Endodermal cell (in vitro differentiated cells): ENCODE measurements around the gene EIPR1. TPM values are rescaled to one million over a fixed set of nuclear protein-coding genes. Genes with fewer than 3 reads are reported as not detected.
"Not testable (repeated sequence)": the region's sequence is repeated elsewhere in the genome, so short reads cannot be mapped to it uniquely, and the experiment has no call there.

Experiments
- DNase-seq: peaks from one replicate; pipeline ENCODE4 v3.0.0-alpha.2; 2017
- H3K27ac ChIP-seq: 2 replicates; pipeline ENCODE4 v1.5.1; 2013; ENCODE audit warnings: mild to moderate bottlenecking, low read depth, low read length, moderate library complexity
- H3K27me3 ChIP-seq: 2 replicates; pipeline ENCODE4 v1.6.1; 2013; ENCODE audit warnings: mild to moderate bottlenecking, low read length, moderate library complexity; ENCODE audit not compliant: insufficient read depth, control insufficient read depth, poor library complexity, severe bottlenecking
- H3K36me3 ChIP-seq: 2 replicates; pipeline ENCODE4 v1.7.0; 2013; ENCODE audit warnings: mild to moderate bottlenecking, low read length, moderate library complexity; ENCODE audit not compliant: control insufficient read depth, insufficient read depth
- H3K4me1 ChIP-seq: one replicate; pipeline ENCODE4 v1.7.0; 2013; ENCODE audit warnings: low read length; ENCODE audit not compliant: control insufficient read depth, insufficient read depth
- H3K4me3 ChIP-seq: 2 replicates; pipeline ENCODE4 v1.5.1; 2013; ENCODE audit warnings: mild to moderate bottlenecking, low read length, moderate library complexity
- H3K9ac ChIP-seq: 2 replicates; pipeline ENCODE4 v1.6.1; 2013; ENCODE audit warnings: mild to moderate bottlenecking, low read length, moderate library complexity; ENCODE audit not compliant: poor library complexity, severe bottlenecking; ENCODE audit errors: extremely low read depth
- H3K9me3 ChIP-seq: 2 replicates; pipeline ENCODE4 v1.6.1; 2013; ENCODE audit warnings: mild to moderate bottlenecking, low read length, moderate library complexity; ENCODE audit not compliant: control insufficient read depth
- H3K27ac Mint-ChIP-seq: 2 replicates; pipeline ENCODE4 v1.8.0; 2020; ENCODE audit warnings: mixed read lengths
- H3K27me3 Mint-ChIP-seq: 2 replicates; pipeline ENCODE4 v1.8.0; 2021; ENCODE audit warnings: mild to moderate bottlenecking, mixed read lengths; ENCODE audit not compliant: insufficient read depth
- H3K36me3 Mint-ChIP-seq: 2 replicates; pipeline ENCODE4 v1.8.0; 2020; ENCODE audit warnings: low read depth, mixed read lengths
- H3K4me1 Mint-ChIP-seq: 2 replicates; pipeline ENCODE4 v1.8.0; 2020; ENCODE audit warnings: mixed read lengths
- H3K4me3 Mint-ChIP-seq: 2 replicates; pipeline ENCODE4 v1.8.0; 2020; ENCODE audit warnings: mild to moderate bottlenecking, moderate library complexity, mixed read lengths
- H3K9me3 Mint-ChIP-seq: 2 replicates; pipeline ENCODE4 v1.8.0; 2020; ENCODE audit warnings: mild to moderate bottlenecking, mixed read lengths
- CTCF ChIP-seq: fragments of 200-600 bp; sonication (generic); conservative IDR thresholded peaks from 2 replicates; pipeline ENCODE4 v1.5.0; 2021; ENCODE audit warnings: antibody characterized with exemption, mild to moderate bottlenecking
- WGBS, 2 experiments: methylation state at CpG; one replicate each; pipeline versions ENCODE4 v1.1.5 to v1.1.7; 2013; ENCODE audit warnings: missing lambda C conversion rate in 2 of 2, mixed read lengths in 1 of 2; ENCODE audit not compliant: insufficient coverage in 1 of 2, insufficient read length in 1 of 2; 5-methylcytosine and 5-hydroxymethylcytosine counted together
- total RNA-seq, 2 donors: library from RNA; stranded (reverse); fragmentation: NEBNext Ultra II Directional in 1 of 2; extraction: Animal tissue kit (Norgen Biotek cat#: 25700) in 1 of 2; gene quantifications; 2 replicates in 1 of 2; 3 replicates in 1 of 2; pipeline ENCODE4 v1.2.1, GENCODE V29; 2021

EIPR1 gene
- total RNA-seq, 2 donors from 2014 or later, result 30.1 to 36.8 TPM

GRCh38 chr2:3183766-3184165, 193.9 kb downstream of the EIPR1 start:
- no peak overlapping the region for H3K9ac ChIP-seq
- no peaks in the 10 kb centered on the region for H3K27me3 ChIP-seq
- H3K4me3 ChIP-seq, result no peak overlapping the region
- no peak overlapping the region for H3K27ac ChIP-seq
- Mint-ChIP-seq H3K4me3 (no peak overlapping the region), H3K4me1 (no peaks in the 10 kb centered on the region), H3K27me3 (no peaks in the 10 kb centered on the region), H3K27ac (no peak overlapping the region), H3K36me3 (peaks cover 22% of the 10 kb centered on the region), H3K9me3 (no peaks in the 10 kb centered on the region)
- no peaks in the 10 kb centered on the region for H3K36me3 ChIP-seq
- 92 to 100% methylated on average over 1 to 10 of the region's 10 CpGs for WGBS, 2 experiments
- no peak for TF ChIP-seq CTCF
- no peaks in the 10 kb centered on the region for H3K9me3 ChIP-seq
- DNase-seq, result no peak
- H3K4me1 ChIP-seq, result no peaks in the 10 kb centered on the region

GRCh38 chr2:3182848-3183247, 194.8 kb downstream of the EIPR1 start:
- DNase-seq, result no peak
- Histone ChIP-seq H3K36me3 (no peaks in the 10 kb centered on the region), H3K9me3 (no peaks in the 10 kb centered on the region), H3K9ac (no peak overlapping the region), H3K4me3 (no peak overlapping the region), H3K4me1 (no peaks in the 10 kb centered on the region), H3K27ac (no peak overlapping the region), H3K27me3 (no peaks in the 10 kb centered on the region)
- Mint-ChIP-seq H3K27ac (no peak overlapping the region), H3K36me3 (peaks cover 18% of the 10 kb centered on the region), H3K4me3 (no peak overlapping the region), H3K9me3 (no peaks in the 10 kb centered on the region), H3K4me1 (no peaks in the 10 kb centered on the region), H3K27me3 (no peaks in the 10 kb centered on the region)
- WGBS, 2 experiments, result 100% methylated on average over 1 of the region's 2 CpGs; no CpG with 5 or more reads in 1 of the 2 experiments
- no peak for TF ChIP-seq CTCF

- Mint-ChIP-seq H3K36me3 (peaks cover 20% of the 10 kb centered on the region), H3K4me1 (no peaks in the 10 kb centered on the region), H3K27me3 (no peaks in the 10 kb centered on the region), H3K27ac (no peak overlapping the region), H3K4me3 (no peak overlapping the region), H3K9me3 (no peaks in the 10 kb centered on the region)
- no peaks in the 10 kb centered on the region for H3K36me3 ChIP-seq
- no peak for DNase-seq
- 92 to 93% methylated on average over 19 to 24 of the region's 24 CpGs for WGBS, 2 experiments
- no peaks in the 10 kb centered on the region for H3K27me3 ChIP-seq
- no peak overlapping the region for H3K9ac ChIP-seq
- no peaks in the 10 kb centered on the region for H3K4me1 ChIP-seq
- no peaks in the 10 kb centered on the region for H3K9me3 ChIP-seq
- H3K4me3 ChIP-seq, result no peak overlapping the region
- no peak overlapping the region for H3K27ac ChIP-seq
- no peak for TF ChIP-seq CTCF
These were observed 196.1 kb downstream of the EIPR1 start for GRCh38 chr2:3181416-3182010.

GRCh38 chr2:3180909-3181221, 196.8 kb downstream of the EIPR1 start:
- not testable (repeated sequence) for H3K27me3 Mint-ChIP-seq, H3K9ac ChIP-seq, H3K4me3 Mint-ChIP-seq, H3K4me1 ChIP-seq, H3K27me3 ChIP-seq, H3K4me1 Mint-ChIP-seq, H3K36me3 ChIP-seq, H3K9me3 Mint-ChIP-seq, H3K27ac ChIP-seq, DNase-seq, H3K27ac Mint-ChIP-seq, H3K4me3 ChIP-seq, H3K9me3 ChIP-seq
- H3K36me3 Mint-ChIP-seq, result peaks cover 14% of the 10 kb centered on the region
- 82 to 83% methylated on average over 30 of the region's 30 CpGs for WGBS, 2 experiments
